ENCODE results near the gene GAREM1. TPM values are rescaled to one million over a fixed set of nuclear protein-coding genes. Genes with fewer than 3 reads are reported as not detected.

GAREM1 gene
- total RNA-seq, 1 donor from 2014 or later = 11.0 TPM

GRCh38 chr18:32483002-32483401 lies 12.3 kb upstream of the GAREM1 start:
- Mint-ChIP-seq H3K4me3 (ENCODE audit: low read depth) (no peak overlapping the region), H3K27me3 (peaks cover 7% of the 10 kb centered on the region), H3K9me3 (ENCODE audit: low read depth) (no peaks in the 10 kb centered on the region), H3K36me3 (ENCODE audit: insufficient read depth) (no peaks in the 10 kb centered on the region), H3K27ac (no peak overlapping the region), H3K4me1 (ENCODE audit: low read depth) (peaks cover 9% of the 10 kb centered on the region)
- TF ChIP-seq CTCF (IDR thresholded peaks at IDR 0.05; ENCODE audit: unreplicated experiment) = no peak
- no peak for DNase-seq (ENCODE audit: low spot score, unreplicated experiment)

DNA sequence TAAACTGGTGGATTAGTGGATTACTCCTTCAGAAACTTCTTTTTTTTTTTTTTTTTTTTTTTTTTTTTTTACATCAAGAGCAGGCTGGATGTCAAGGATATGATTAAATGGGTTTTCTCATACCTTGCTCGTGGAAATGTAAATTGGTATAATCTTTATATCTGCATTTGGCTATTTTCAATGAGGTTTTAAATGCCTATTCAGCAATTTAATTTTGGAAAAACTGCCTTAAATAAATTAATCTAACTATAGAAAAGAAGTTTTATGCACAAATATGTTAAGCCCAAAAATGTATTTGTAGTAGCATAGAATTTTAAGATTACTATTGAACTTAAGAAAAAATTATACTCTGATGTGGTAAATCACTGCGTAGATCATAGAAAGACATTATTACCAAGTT lies 11.4 kb upstream of the GAREM1 start:
- TF ChIP-seq CTCF (IDR thresholded peaks at IDR 0.05; ENCODE audit: unreplicated experiment) = no peak
- H3K27ac Mint-ChIP-seq = no peak overlapping the region

GRCh38 chr18:32480581-32480980 lies 9.9 kb upstream of the GAREM1 start:
- no peaks in the 10 kb centered on the region for H3K9me3 Mint-ChIP-seq (ENCODE audit: low read depth)
- no peak overlapping the region for H3K27ac Mint-ChIP-seq
- TF ChIP-seq CTCF (IDR thresholded peaks at IDR 0.05; ENCODE audit: unreplicated experiment) = no peak
- DNase-seq (ENCODE audit: low spot score, unreplicated experiment) = no peak
- no peak overlapping the region for H3K4me3 Mint-ChIP-seq (ENCODE audit: low read depth)
- no peaks in the 10 kb centered on the region for H3K36me3 Mint-ChIP-seq (ENCODE audit: insufficient read depth)
- H3K27me3 Mint-ChIP-seq = peaks cover 19% of the 10 kb centered on the region
- H3K4me1 Mint-ChIP-seq (ENCODE audit: low read depth) = peaks cover 7% of the 10 kb centered on the region

More for the DNA sequence above, 11.4 kb upstream of the GAREM1 start:
- peaks cover 7% of the 10 kb centered on the region for H3K27me3 Mint-ChIP-seq
- H3K9me3 Mint-ChIP-seq (ENCODE audit: low read depth) = no peaks in the 10 kb centered on the region
- peaks cover 7% of the 10 kb centered on the region for H3K4me1 Mint-ChIP-seq (ENCODE audit: low read depth)
- H3K36me3 Mint-ChIP-seq (ENCODE audit: insufficient read depth) = no peaks in the 10 kb centered on the region
- DNase-seq (ENCODE audit: low spot score, unreplicated experiment) = no peak
- no peak overlapping the region for H3K4me3 Mint-ChIP-seq (ENCODE audit: low read depth)

GRCh38 chr18:32478807-32479206 lies 8.1 kb upstream of the GAREM1 start:
- no peak overlapping the region for H3K4me3 Mint-ChIP-seq (ENCODE audit: low read depth)

DNA sequence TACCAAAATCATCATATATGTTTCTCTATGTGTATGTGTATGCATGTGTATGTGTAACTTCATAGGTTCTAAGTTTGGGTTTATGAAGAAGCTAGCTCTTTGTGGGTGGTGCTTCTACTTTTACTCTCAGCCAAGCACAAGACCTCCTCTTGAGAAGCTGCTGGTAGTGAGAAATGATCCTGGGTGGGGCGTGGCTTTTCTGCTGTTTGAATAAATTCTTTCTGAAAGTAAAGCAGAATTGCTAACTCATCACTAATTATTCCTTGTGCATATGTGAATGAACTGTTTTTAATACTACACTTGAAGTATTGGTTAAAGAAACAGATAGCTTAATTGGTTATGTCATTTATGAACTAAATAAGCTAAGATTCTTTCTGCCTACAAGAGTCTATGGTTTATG lies 7.6 kb upstream of the GAREM1 start:
- H3K4me1 Mint-ChIP-seq (ENCODE audit: low read depth) = peaks cover 7% of the 10 kb centered on the region
- H3K27ac Mint-ChIP-seq = no peak overlapping the region
- H3K9me3 Mint-ChIP-seq (ENCODE audit: low read depth) = no peaks in the 10 kb centered on the region
- H3K36me3 Mint-ChIP-seq (ENCODE audit: insufficient read depth) = no peaks in the 10 kb centered on the region
- no peak overlapping the region for H3K4me3 Mint-ChIP-seq (ENCODE audit: low read depth)
- DNase-seq (ENCODE audit: low spot score, unreplicated experiment) = no peak
- peaks cover 25% of the 10 kb centered on the region for H3K27me3 Mint-ChIP-seq
- TF ChIP-seq CTCF (IDR thresholded peaks at IDR 0.05; ENCODE audit: unreplicated experiment) = no peak

More at GRCh38 chr18:32478807-32479206, 8.1 kb upstream of the GAREM1 start:
- no peak for DNase-seq (ENCODE audit: low spot score, unreplicated experiment)
- Mint-ChIP-seq H3K4me1 (ENCODE audit: low read depth) (peaks cover 7% of the 10 kb centered on the region), H3K27ac (no peak overlapping the region), H3K36me3 (ENCODE audit: insufficient read depth) (no peaks in the 10 kb centered on the region), H3K9me3 (ENCODE audit: low read depth) (no peaks in the 10 kb centered on the region), H3K27me3 (peaks cover 24% of the 10 kb centered on the region)
- TF ChIP-seq CTCF (IDR thresholded peaks at IDR 0.05; ENCODE audit: unreplicated experiment) = no peak

Data from progenitor cell of endocrine pancreas (in vitro differentiated cells).